GM12801 (cell line): ENCODE results near the gene ERC1.

Experiments
- CTCF ChIP-seq: IDR thresholded peaks from one replicate; pipeline ENCODE4 v1.5.1; 2011; ENCODE audit warnings: control low read depth; ENCODE audit not compliant: insufficient read length; ENCODE audit errors: extremely low read depth

The ERC1 gene

GRCh38 chr12:1302201-1302870 is 311.3 kb downstream of the ERC1 start:
- TF ChIP-seq CTCF = no peak

GRCh38 chr12:1305063-1305434 is 314.0 kb downstream of the ERC1 start:
- TF ChIP-seq CTCF = no peak

GRCh38 chr12:1305791-1306500 is 314.9 kb downstream of the ERC1 start:
- no peak for TF ChIP-seq CTCF

GRCh38 chr12:1306817-1307216 is 315.8 kb downstream of the ERC1 start:
- no peak for TF ChIP-seq CTCF

GRCh38 chr12:1307796-1308195 is 316.8 kb downstream of the ERC1 start:
- TF ChIP-seq CTCF = no peak

GRCh38 chr12:1309613-1310012 is 318.6 kb downstream of the ERC1 start:
- no peak for TF ChIP-seq CTCF

GRCh38 chr12:1310653-1311052 is 319.6 kb downstream of the ERC1 start:
- TF ChIP-seq CTCF = no peak
